Gastrocnemius medialis (tissue), 4 donors: ENCODE measurements around the gene ZNF524.

ENCODE experiments used
- CTCF ChIP-seq, 5 experiments: fragments of 450-650 bp in 3 of 5; fragments of 200-600 bp in 2 of 5; sonication (generic) in 2 of 5; IDR thresholded peaks in 4 of 5; conservative IDR thresholded peaks in 1 of 5; 1 replicate in 4 of 5; 2 replicates in 1 of 5; pipeline ENCODE4 v1.5.1; 2016 to 2019; ENCODE audit warnings: antibody characterized with exemption in 5 of 5, mild to moderate bottlenecking in 3 of 5, moderate library complexity in 3 of 5
- POLR2A ChIP-seq, 2 donors: fragments of 450-650 bp; IDR thresholded peaks; one replicate each; pipeline ENCODE4 v1.6.1; 2017; ENCODE audit warnings: antibody characterized with exemption in 2 of 2, mild to moderate bottlenecking in 2 of 2, moderate library complexity in 2 of 2

DNA sequence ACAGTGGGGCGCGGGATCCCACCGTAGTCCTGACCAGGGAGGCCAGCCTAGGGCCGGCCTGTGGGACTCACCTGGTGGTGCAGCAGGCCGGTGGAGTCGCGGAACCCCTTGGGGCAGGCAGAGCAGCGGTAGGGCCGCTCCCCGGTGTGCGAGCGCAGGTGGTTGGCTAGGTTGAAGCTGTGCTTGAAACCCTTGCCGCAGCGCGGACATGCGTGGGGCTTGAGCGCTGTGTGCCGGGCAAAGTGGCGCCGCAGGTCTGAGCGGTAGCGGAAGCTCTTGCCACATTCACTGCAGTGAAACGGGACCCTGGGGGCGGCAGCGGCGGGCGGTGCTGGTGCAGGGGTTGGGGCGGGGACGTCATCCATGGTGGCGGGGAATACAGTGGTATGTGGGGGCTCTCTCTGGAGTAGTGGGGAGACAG lies 2.6 kb upstream of the ZNF524 start:
- no peak for TF ChIP-seq POLR2A (IDR thresholded peaks at IDR 0.05)
- no peak for TF ChIP-seq CTCF (IDR thresholded peaks at IDR 0.05 in 4 of 5, conservative IDR thresholded peaks at IDR 0.05 in 1 of 5)
